Prostate gland (tissue), 2 donors: ENCODE data around the gene RNMT. TPM values are rescaled to one million over a fixed set of nuclear protein-coding genes. Genes with fewer than 3 reads are reported as not detected.
"Not testable (repeated sequence)": the region's sequence is repeated elsewhere in the genome, so short reads cannot be mapped to it uniquely, and the experiment has no call there.

Experiments
- DNase-seq: peaks from one replicate; pipeline ENCODE4 v3.0.0-alpha.2; 2019; ENCODE audit warnings: low spot score
- H3K27ac ChIP-seq, 2 donors: fragments of 200-600 bp; sonication (generic); 2 replicates each; pipeline ENCODE4 v1.5.1; 2017 to 2019
- H3K27me3 ChIP-seq: fragments of 200-600 bp; sonication (generic); replicated peaks from 2 replicates; pipeline ENCODE4 v1.5.1; 2019; ENCODE audit not compliant: insufficient read depth
- H3K36me3 ChIP-seq, 2 donors: fragments of 200-600 bp; sonication (generic); 1 replicate in 1 of 2; 2 replicates in 1 of 2; pipeline versions ENCODE4 v1.5.1 to v1.8.1; 2017 to 2019
- H3K4me1 ChIP-seq: fragments of 200-600 bp; sonication (generic); replicated peaks from 2 replicates; pipeline ENCODE4 v1.5.1; 2019
- H3K4me3 ChIP-seq, 2 donors: fragments of 200-600 bp; sonication (generic); 2 replicates each; pipeline ENCODE4 v1.5.1; 2017 to 2019
- H3K9me3 ChIP-seq: fragments of 200-600 bp; sonication (generic); 2 replicates; pipeline ENCODE4 v1.5.1; 2017
- POLR2A ChIP-seq: fragments of 450-650 bp; IDR thresholded peaks from one replicate; pipeline ENCODE4 v1.6.1; 2016; ENCODE audit warnings: antibody characterized with exemption, mild to moderate bottlenecking
- POLR2AphosphoS5 ChIP-seq: sonication (generic); formaldehyde crosslinking; IDR thresholded peaks from one replicate; pipeline ENCODE4 v1.6.1; 2017; ENCODE audit warnings: antibody characterized with exemption
- WGBS: methylation state at CpG from one replicate; pipeline ENCODE4 v1.1.5; 2018; 5-methylcytosine and 5-hydroxymethylcytosine counted together
- intact Hi-C: fragments of 100-400 bp; cut with DNase I; formaldehyde crosslinking; loops from one replicate; pipeline ENCODE4 v1.14.2; 2022
- total RNA-seq, 2 donors: library from RNA; depleted of rRNA; stranded (reverse); fragments of >200 nt; gene quantifications; one replicate each; pipeline ENCODE4 v1.1.0, GENCODE V29; 2016
- TF ChIP-seq, protein P1 (sequence below), 4 experiments: fragments of 200-600 bp in 2 of 4; fragments of 450-650 bp in 2 of 4; sonication (generic) in 2 of 4; IDR thresholded peaks; 1 replicate in 3 of 4; 2 replicates in 1 of 4; pipeline ENCODE4 v1.5.1; 2016 to 2019; ENCODE audit warnings: antibody characterized with exemption in 4 of 4, mild to moderate bottlenecking in 2 of 4, moderate library complexity in 2 of 4

The RNMT gene
- total RNA-seq, 2 donors from 2014 or later = 22.4 to 28.9 TPM

GRCh38 chr18:13688191-13689136 lies 38.0 kb upstream of the RNMT start:
- H3K27me3 ChIP-seq = no peaks in the 10 kb centered on the region
- H3K27ac ChIP-seq = no peak overlapping the region
- H3K4me3 ChIP-seq = no peak overlapping the region
- intact Hi-C loops = no loop called here
- no peaks in the 10 kb centered on the region for H3K9me3 ChIP-seq
- H3K4me1 ChIP-seq = no peaks in the 10 kb centered on the region
- 93% methylated on average over 21 of the region's 21 CpGs for WGBS
- no peak for DNase-seq
- H3K36me3 ChIP-seq = no peaks in the 10 kb centered on the region
- TF ChIP-seq POLR2A = no peak
- TF ChIP-seq, protein P1, sequence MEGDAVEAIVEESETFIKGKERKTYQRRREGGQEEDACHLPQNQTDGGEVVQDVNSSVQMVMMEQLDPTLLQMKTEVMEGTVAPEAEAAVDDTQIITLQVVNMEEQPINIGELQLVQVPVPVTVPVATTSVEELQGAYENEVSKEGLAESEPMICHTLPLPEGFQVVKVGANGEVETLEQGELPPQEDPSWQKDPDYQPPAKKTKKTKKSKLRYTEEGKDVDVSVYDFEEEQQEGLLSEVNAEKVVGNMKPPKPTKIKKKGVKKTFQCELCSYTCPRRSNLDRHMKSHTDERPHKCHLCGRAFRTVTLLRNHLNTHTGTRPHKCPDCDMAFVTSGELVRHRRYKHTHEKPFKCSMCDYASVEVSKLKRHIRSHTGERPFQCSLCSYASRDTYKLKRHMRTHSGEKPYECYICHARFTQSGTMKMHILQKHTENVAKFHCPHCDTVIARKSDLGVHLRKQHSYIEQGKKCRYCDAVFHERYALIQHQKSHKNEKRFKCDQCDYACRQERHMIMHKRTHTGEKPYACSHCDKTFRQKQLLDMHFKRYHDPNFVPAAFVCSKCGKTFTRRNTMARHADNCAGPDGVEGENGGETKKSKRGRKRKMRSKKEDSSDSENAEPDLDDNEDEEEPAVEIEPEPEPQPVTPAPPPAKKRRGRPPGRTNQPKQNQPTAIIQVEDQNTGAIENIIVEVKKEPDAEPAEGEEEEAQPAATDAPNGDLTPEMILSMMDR (IDR thresholded peaks at IDR 0.05) = no peak
- no peak for TF ChIP-seq POLR2AphosphoS5

DNA sequence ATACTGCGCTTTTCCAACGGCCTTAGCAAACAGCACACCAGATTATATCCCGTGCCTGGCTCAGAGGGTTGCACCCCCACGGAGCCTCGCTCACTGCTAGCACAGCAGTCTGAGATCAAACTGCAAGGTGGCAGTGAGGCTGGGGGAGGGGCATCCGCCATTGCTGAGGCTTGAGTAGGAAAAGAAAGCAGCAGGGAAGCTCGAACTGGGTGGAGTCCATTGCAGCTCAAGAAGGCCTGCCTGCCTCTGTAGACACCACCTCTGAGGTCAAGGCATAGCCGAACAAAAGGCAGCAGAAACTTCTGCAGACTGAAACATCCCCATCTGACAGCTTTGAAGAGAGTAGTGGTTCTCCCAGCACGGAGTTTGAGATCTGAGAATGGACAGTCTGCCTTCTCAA lies 36.4 kb upstream of the RNMT start:
- H3K27ac ChIP-seq, H3K4me3 ChIP-seq, H3K4me1 ChIP-seq, H3K9me3 ChIP-seq, DNase-seq, H3K27me3 ChIP-seq, intact Hi-C loops, H3K36me3 ChIP-seq: not testable (repeated sequence)
- WGBS = 97% methylated on average over 9 of the region's 9 CpGs

DNA sequence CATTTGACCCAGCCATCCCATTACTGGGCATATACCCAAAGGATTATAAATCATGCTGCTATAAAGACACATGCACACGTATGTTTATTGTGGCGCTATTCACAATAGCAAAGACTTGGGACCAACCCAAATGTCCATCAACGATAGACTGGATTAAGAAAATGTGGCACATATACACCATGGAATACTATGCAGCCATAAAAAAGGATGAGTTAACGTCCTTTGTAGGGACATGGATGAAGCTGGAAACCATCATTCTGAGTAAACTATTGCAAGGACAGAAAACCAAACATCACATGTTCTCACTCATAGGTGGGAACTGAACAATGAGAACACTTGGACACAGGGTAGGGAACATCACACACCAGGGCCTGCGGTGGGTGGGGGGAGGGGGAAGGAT lies 31.1 kb upstream of the RNMT start:
- H3K27me3 ChIP-seq, intact Hi-C loops, H3K4me3 ChIP-seq, H3K36me3 ChIP-seq, H3K27ac ChIP-seq, DNase-seq, H3K9me3 ChIP-seq, H3K4me1 ChIP-seq: not testable (repeated sequence)
- WGBS = 95% methylated on average over 5 of the region's 5 CpGs

GRCh38 chr18:13696961-13697360 lies 29.5 kb upstream of the RNMT start:
- Histone ChIP-seq H3K4me1 (no peaks in the 10 kb centered on the region), H3K9me3 (no peaks in the 10 kb centered on the region), H3K36me3 (no peaks in the 10 kb centered on the region), H3K27ac (no peak overlapping the region), H3K27me3 (no peaks in the 10 kb centered on the region), H3K4me3 (no peak overlapping the region)
- TF ChIP-seq POLR2A (no peak), POLR2AphosphoS5 (no peak)
- TF ChIP-seq, protein P1 (IDR thresholded peaks at IDR 0.05) = no peak
- no peak for DNase-seq
- WGBS = 94% methylated on average over 3 of the region's 3 CpGs
- intact Hi-C loops = no loop called here

GRCh38 chr18:13700153-13700552 lies 26.3 kb upstream of the RNMT start:
- 93% methylated on average over 1 of the region's 1 CpG for WGBS
- DNase-seq = no peak
- Histone ChIP-seq H3K27me3 (no peaks in the 10 kb centered on the region), H3K4me3 (no peak overlapping the region), H3K9me3 (no peaks in the 10 kb centered on the region), H3K36me3 (no peaks in the 10 kb centered on the region), H3K4me1 (no peaks in the 10 kb centered on the region), H3K27ac (no peak overlapping the region)
- TF ChIP-seq POLR2AphosphoS5 = no peak
- TF ChIP-seq POLR2A = no peak
- TF ChIP-seq, protein P1 (IDR thresholded peaks at IDR 0.05) = no peak
- intact Hi-C loops = no loop called here

- Histone ChIP-seq H3K9me3 (no peaks in the 10 kb centered on the region), H3K4me1 (no peaks in the 10 kb centered on the region), H3K36me3 (no peaks in the 10 kb centered on the region), H3K4me3 (no peak overlapping the region), H3K27ac (no peak overlapping the region), H3K27me3 (no peaks in the 10 kb centered on the region)
- TF ChIP-seq, protein P1 (IDR thresholded peaks at IDR 0.05) = no peak
- TF ChIP-seq POLR2AphosphoS5 (no peak), POLR2A (no peak)
- 93% methylated on average over 1 of the region's 1 CpG for WGBS
- no peak for DNase-seq
- intact Hi-C loops = no loop called here
Observed at GRCh38 chr18:13703899-13704298, 22.6 kb upstream of the RNMT start.
